ENCODE measurements around the gene ANKRD13D. TPM values are rescaled to one million over a fixed set of nuclear protein-coding genes. Genes with fewer than 3 reads are reported as not detected.
A peak's percentile ranks its signal among the peaks of the same experiment; 100 is the strongest.

Gene ANKRD13D
- total and polyA plus RNA-seq, 2 of the 8 experiments (the other 6 are each of a cell fraction or from before 2014, with no cell fraction given) = 24.9 to 26.5 TPM

DNA sequence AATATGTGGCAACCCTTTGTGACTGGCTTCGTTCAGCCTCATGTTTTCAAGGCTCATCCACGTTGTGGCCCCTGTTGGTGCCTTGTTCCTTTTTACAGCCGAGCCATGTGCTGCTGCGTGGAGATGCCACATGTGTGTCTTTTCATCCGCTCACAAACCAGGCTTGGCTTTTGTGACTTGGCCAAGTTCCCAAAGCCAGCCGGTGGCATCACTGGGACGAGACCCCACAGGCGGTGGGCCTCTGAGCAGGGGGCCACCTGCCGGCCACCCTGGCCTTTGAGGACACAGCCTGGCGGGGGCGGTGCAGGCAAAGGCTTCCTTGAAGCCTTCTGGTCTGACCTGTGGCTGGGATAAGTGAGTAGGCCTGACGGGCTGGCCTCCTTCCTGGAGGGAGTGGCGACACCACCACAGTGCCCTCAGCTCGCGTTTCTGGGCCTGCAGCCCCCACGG lies 12.3 kb upstream of the ANKRD13D start:
- H3K9ac ChIP-seq (replicated peaks in 1 of 4; ENCODE audit: extremely low read depth in 1 of 4, low read depth in 3 of 4, low read length in 3 of 4) = peak overlapping the region in 1 of 4 experiments; percentile 14; a peak in 2 of 7 replicates
- H2BK120ac ChIP-seq (replicated peaks; ENCODE audit: low read depth, low read length) = peak overlapping the region; percentile 72
- peaks cover 2 to 15% of the 10 kb centered on the region in 2 experiments for H4K20me1 ChIP-seq (replicated peaks in 1 of 2; ENCODE audit: control insufficient read depth in 1 of 2, insufficient read depth in 2 of 2, low read length in 2 of 2)
- H3K18ac ChIP-seq (ENCODE audit: extremely low read depth, low read length) = peak overlapping the region; percentile 90
- H2BK12ac ChIP-seq (ENCODE audit: low read depth, low read length) = peak overlapping the region; percentile 64; the same call in 1 of the 2 replicates
- H3K23ac ChIP-seq (ENCODE audit: insufficient read length) = no peak overlapping the region
- 79% methylated on average over 15 of the region's 16 CpGs; no CpG with 5 or more reads in 1 of the 2 experiments for WGBS, 2 experiments (ENCODE audit: extremely low coverage in 1 of 2, insufficient coverage in 1 of 2, insufficient read length in 1 of 2, insufficient replicate concordance in 2 of 2, low coverage in 1 of 2, low lambda C conversion rate in 2 of 2, missing lambda C conversion rate in 1 of 2)
- H3K4me1 ChIP-seq (replicated peaks in 1 of 4; ENCODE audit: control insufficient read depth in 3 of 4, insufficient read depth in 4 of 4, low read length in 3 of 4) = peaks cover 0 to 28% (median 15%) of the 10 kb centered on the region in 4 experiments; a peak in 6 of 7 replicates
- ChIA-PET POLR2A (ENCODE audit: partially characterized antibody) (interaction anchor here (0.8 to 1.0 kb wide), 2 partner anchors 9 to 40 kb away, joined by 4 to 5 read pairs; no protein-coding TSS in a partner anchor), CTCF (ENCODE audit: partially characterized antibody) (interaction anchor here (0.7 to 3.7 kb wide), 7 partner anchors 11 to 105 kb away, joined by 3 to 27 read pairs (median 4); partner anchors contain the start of gene ANKRD13D)
- no peaks in the 10 kb centered on the region; the same call in 1 of the 2 replicates for H3K23me2 ChIP-seq (ENCODE audit: low read depth, low read length)
- peaks cover 20% of the 10 kb centered on the region for H3K79me1 ChIP-seq (ENCODE audit: low read depth, low read length)
- H3K9me3 ChIP-seq (ENCODE audit: insufficient read depth in 2 of 2, low read depth in 1 of 2, low read length in 1 of 2) = no peaks in the 10 kb centered on the region
- peak overlapping the region; percentile 86 for H2BK5ac ChIP-seq (ENCODE audit: low read depth, low read length)
- peak overlapping the region; percentile 54; the same call in 1 of the 2 replicates for H2AK5ac ChIP-seq (ENCODE audit: low read depth, low read length)
- peaks cover 9 to 24% (median 21%) of the 10 kb centered on the region in 4 experiments; a peak in 6 of 8 replicates for H3K36me3 ChIP-seq (ENCODE audit: control insufficient read depth in 2 of 4, insufficient read depth in 4 of 4, low read length in 3 of 4)
- H4K8ac ChIP-seq (ENCODE audit: extremely low read depth, insufficient read depth, low read length) = no peak overlapping the region
- H2AFZ ChIP-seq (ENCODE audit: low read length) = no peak overlapping the region
- peak overlapping the region; percentile 88; the same call in 1 of the 2 replicates for H2BK15ac ChIP-seq (ENCODE audit: low read length)
- 0 out of 2 replicates have a peak overlapping the region, but pooled peaks have one; percentile 59 for H3K27ac ChIP-seq (ENCODE audit: low read depth, low read length)
- 0 out of 8 replicates have a peak overlapping the region, but pooled peaks of 1 of the 4 experiments have one; percentile 20 for H3K4me3 ChIP-seq (ENCODE audit: extremely low read depth in 1 of 4, insufficient read depth in 2 of 4, low read depth in 3 of 4, low read length in 4 of 4)
- DNase-seq (ENCODE audit: low read depth in 1 of 2, low spot score in 2 of 2) (no peak), FAIRE-seq (no peak)
- peak overlapping the region; percentile 8 for H3K56ac ChIP-seq (replicated peaks; ENCODE audit: insufficient read length, low read depth, low read length)
- no peak overlapping the region; the same call in 1 of the 2 replicates for H2BK20ac ChIP-seq (ENCODE audit: low read length)
- peak overlapping the region; percentile 25 for H4K5ac ChIP-seq (ENCODE audit: insufficient read length, low read depth, low read length)
- peak overlapping the region; percentile 90 for H4K91ac ChIP-seq (replicated peaks; ENCODE audit: insufficient read length, low read length)
- H3K14ac ChIP-seq (ENCODE audit: insufficient read length) = no peak overlapping the region
- H3K27me3 ChIP-seq (replicated peaks in 1 of 4; ENCODE audit: control insufficient read depth in 3 of 4, extremely low read depth in 1 of 4, insufficient read depth in 3 of 4, low read length in 3 of 4) = no peaks in the 10 kb centered on the region
- H3K4me2 ChIP-seq (ENCODE audit: insufficient read depth in 1 of 2, low read depth in 2 of 2, low read length in 2 of 2) = peak overlapping the region; percentile 21 to 54; a peak in 2 of 4 replicates
- H3K79me2 ChIP-seq (ENCODE audit: control insufficient read depth in 1 of 2, insufficient read depth in 2 of 2, low read length in 2 of 2) = peaks cover 0 to 37% of the 10 kb centered on the region in 2 experiments; a peak in 3 of 4 replicates
- peak overlapping the region; percentile 90 for H3K4ac ChIP-seq (replicated peaks; ENCODE audit: insufficient read length, low read depth, low read length)
- TF ChIP-seq ZNF274 (IDR thresholded peaks at IDR 0.05; ENCODE audit: borderline replicate concordance, extremely low read depth, low read length) (no peak), CTCF (IDR thresholded peaks at IDR 0.05; ENCODE audit: control extremely low read depth in 1 of 3, insufficient read depth in 1 of 3, low read depth in 1 of 3, low read length in 3 of 3) (peak in 2 of 3 experiments; percentile 29 to 52; a peak in 3 of 4 replicates), JUN (IDR thresholded peaks at IDR 0.05; ENCODE audit: low read depth, low read length) (no peak), SP1 (IDR thresholded peaks at IDR 0.05; ENCODE audit: low read depth, low read length) (no peak), SP4 (IDR thresholded peaks at IDR 0.05; ENCODE audit: low read length) (no peak), TBP (IDR thresholded peaks at IDR 0.05; ENCODE audit: low read depth, low read length) (no peak), RAD21 (IDR thresholded peaks at IDR 0.05 in 1 of 2, conservative IDR thresholded peaks at IDR 0.05 in 1 of 2; ENCODE audit: low read depth in 2 of 2, low read length in 2 of 2) (peak; percentile 19 to 50; a peak in 3 of 4 replicates), POU5F1 (IDR thresholded peaks at IDR 0.05; ENCODE audit: low read depth, low read length) (no peak), SRF (IDR thresholded peaks at IDR 0.05; ENCODE audit: low read depth, low read length) (no peak)
